WERI-Rb-1 (cell line): ENCODE data around the gene SEMA7A.

ENCODE experiments used
- DNase-seq: peaks from one replicate; pipeline ENCODE4 v3.0.0-alpha.2; 2020
- H3K27ac ChIP-seq: fragments of 250-450 bp; sonication (Bioruptor Pico); 2 replicates; pipeline ENCODE4 v1.5.1; 2020; ENCODE audit warnings: mild to moderate bottlenecking, moderate library complexity
- H3K27me3 ChIP-seq: fragments of 250-450 bp; sonication (Bioruptor Pico); 2 replicates; pipeline ENCODE4 v1.5.1; 2021; ENCODE audit warnings: mild to moderate bottlenecking, low read depth, moderate library complexity; ENCODE audit not compliant: insufficient read depth, severe bottlenecking
- H3K36me3 ChIP-seq: fragments of 250-450 bp; sonication (Bioruptor Pico); 2 replicates; pipeline ENCODE4 v1.5.1; 2020; ENCODE audit warnings: mild to moderate bottlenecking, moderate library complexity
- H3K4me3 ChIP-seq: 2 replicates; pipeline ENCODE4 v1.5.1; 2011; ENCODE audit warnings: low read depth, mild to moderate bottlenecking, control low read depth, low read length
- H3K9me3 ChIP-seq: fragments of 250-450 bp; sonication (Bioruptor Pico); 2 replicates; pipeline ENCODE4 v1.5.1; 2021; ENCODE audit warnings: mild to moderate bottlenecking, moderate library complexity; ENCODE audit not compliant: severe bottlenecking
- CTCF ChIP-seq: IDR thresholded peaks from 2 replicates; pipeline ENCODE4 v1.5.1; 2011; ENCODE audit warnings: low read depth, mild to moderate bottlenecking, control low read depth, inconsistent platforms, low read length

SEMA7A gene

GRCh38 chr15:74380361-74381189, 53.2 kb downstream of the SEMA7A start:
- no peak for TF ChIP-seq CTCF
- no peak for DNase-seq
- Histone ChIP-seq H3K9me3 (no peaks in the 10 kb centered on the region), H3K4me3 (no peak overlapping the region), H3K36me3 (no peaks in the 10 kb centered on the region), H3K27me3 (no peaks in the 10 kb centered on the region), H3K27ac (no peak overlapping the region)

- no peak overlapping the region for H3K27ac ChIP-seq
These were observed 54.9 kb downstream of the SEMA7A start for GRCh38 chr15:74378848-74379247.

GRCh38 chr15:74377831-74378766, 55.7 kb downstream of the SEMA7A start:
- no peak for DNase-seq
- Histone ChIP-seq H3K36me3 (no peaks in the 10 kb centered on the region), H3K27me3 (no peaks in the 10 kb centered on the region), H3K9me3 (no peaks in the 10 kb centered on the region), H3K4me3 (no peak overlapping the region), H3K27ac (no peak overlapping the region)
- TF ChIP-seq CTCF = no peak

More at GRCh38 chr15:74378848-74379247, 54.9 kb downstream of the SEMA7A start:
- no peak for DNase-seq
- no peak overlapping the region for H3K4me3 ChIP-seq
- no peaks in the 10 kb centered on the region for H3K27me3 ChIP-seq
- H3K36me3 ChIP-seq = no peaks in the 10 kb centered on the region
- no peaks in the 10 kb centered on the region for H3K9me3 ChIP-seq
- no peak for TF ChIP-seq CTCF

GRCh38 chr15:74376825-74377581, 56.8 kb downstream of the SEMA7A start:
- no peaks in the 10 kb centered on the region for H3K27me3 ChIP-seq
- H3K4me3 ChIP-seq = no peak overlapping the region
- no peak for DNase-seq
- H3K27ac ChIP-seq = no peak overlapping the region
- no peaks in the 10 kb centered on the region for H3K36me3 ChIP-seq
- no peak for TF ChIP-seq CTCF
- H3K9me3 ChIP-seq = no peaks in the 10 kb centered on the region

- Histone ChIP-seq H3K9me3 (no peaks in the 10 kb centered on the region), H3K4me3 (no peak overlapping the region), H3K36me3 (no peaks in the 10 kb centered on the region), H3K27ac (no peak overlapping the region), H3K27me3 (no peaks in the 10 kb centered on the region)
- TF ChIP-seq CTCF = no peak
- DNase-seq = no peak
These were observed 57.5 kb downstream of the SEMA7A start for GRCh38 chr15:74376226-74376625.
